Smooth muscle cell (in vitro differentiated cells): ENCODE measurements around the gene CTNNA3. TPM values are rescaled to one million over a fixed set of nuclear protein-coding genes. Genes with fewer than 3 reads are reported as not detected.
"Not testable (repeated sequence)": the region's sequence is repeated elsewhere in the genome, so short reads cannot be mapped to it uniquely, and the experiment has no call there.

Source experiments
- DNase-seq: peaks from one replicate; lab custom pipeline; 2025; ENCODE audit not compliant: unreplicated experiment; lab: John Stamatoyannopoulos, UW
- H2AFZ ChIP-seq: fragments of 200-600 bp; sonication (generic); 2 replicates; pipeline ENCODE4 v1.6.0; 2016; ENCODE audit warnings: antibody characterized with exemption, low read depth, mild to moderate bottlenecking
- H3F3A ChIP-seq: fragments of 200-600 bp; sonication (generic); 2 replicates; pipeline ENCODE4 v1.6.0; 2017; ENCODE audit warnings: antibody characterized with exemption, low read depth
- H3K27ac ChIP-seq: fragments of 200-600 bp; sonication (generic); 2 replicates; pipeline ENCODE4 v1.5.1; 2016; ENCODE audit warnings: low read depth, mild to moderate bottlenecking
- H3K27me3 ChIP-seq: fragments of 200-600 bp; sonication (generic); 2 replicates; pipeline ENCODE4 v1.6.1; 2016; ENCODE audit warnings: low read depth, mild to moderate bottlenecking
- H3K36me3 ChIP-seq: fragments of 200-600 bp; sonication (generic); 2 replicates; pipeline ENCODE4 v1.5.1; 2016; ENCODE audit warnings: low read depth
- H3K4me1 ChIP-seq: fragments of 200-600 bp; sonication (generic); 2 replicates; pipeline ENCODE4 v1.5.1; 2016; ENCODE audit warnings: low read depth
- H3K4me2 ChIP-seq: fragments of 200-600 bp; sonication (generic); 2 replicates; pipeline ENCODE4 v1.6.0; 2016; ENCODE audit warnings: mild to moderate bottlenecking
- H3K4me3 ChIP-seq: fragments of 200-600 bp; sonication (generic); 2 replicates; pipeline ENCODE4 v1.5.1; 2016; ENCODE audit warnings: mild to moderate bottlenecking
- H3K79me2 ChIP-seq: fragments of 200-600 bp; sonication (generic); 2 replicates; pipeline ENCODE4 v1.6.0; 2016; ENCODE audit warnings: low read depth, mild to moderate bottlenecking
- H3K9ac ChIP-seq: fragments of 200-600 bp; sonication (generic); 2 replicates; pipeline ENCODE4 v1.6.0; 2016; ENCODE audit warnings: low read depth
- H3K9me3 ChIP-seq: fragments of 200-600 bp; sonication (generic); replicated peaks from 2 replicates; pipeline ENCODE4 v1.5.1; 2016; ENCODE audit warnings: low read depth
- H4K20me1 ChIP-seq: fragments of 200-600 bp; sonication (generic); 2 replicates; pipeline ENCODE4 v1.6.0; 2016; ENCODE audit warnings: low read depth
- CTCF ChIP-seq: fragments of 200-600 bp; sonication (generic); IDR thresholded peaks from 2 replicates; pipeline ENCODE4 v1.5.1; 2017; ENCODE audit warnings: borderline replicate concordance, mild to moderate bottlenecking, antibody characterized with exemption; ENCODE audit not compliant: insufficient read depth, poor library complexity, severe bottlenecking
- WGBS: methylation state at CpG from one replicate; pipeline ENCODE4 v1.1.7; 2016; ENCODE audit warnings: low lambda C conversion rate; 5-methylcytosine and 5-hydroxymethylcytosine counted together
- polyA plus RNA-seq: library from polyadenylated mRNA; unstranded; fragments of >200 nt; fragmentation: Nextera tagmentation; extraction: Ambion mirVana; gene quantifications from 2 replicates; pipeline ENCODE4 v1.2.1, GENCODE V29; 2016
- total RNA-seq: library from RNA; depleted of rRNA; stranded (reverse); fragments of >200 nt; gene quantifications from 2 replicates; pipeline ENCODE4 v1.2.3, GENCODE V29; 2014

CTNNA3 gene
- total and polyA plus RNA-seq, 2 experiments from 2014 or later = 1.3 TPM; not detected in 1

DNA sequence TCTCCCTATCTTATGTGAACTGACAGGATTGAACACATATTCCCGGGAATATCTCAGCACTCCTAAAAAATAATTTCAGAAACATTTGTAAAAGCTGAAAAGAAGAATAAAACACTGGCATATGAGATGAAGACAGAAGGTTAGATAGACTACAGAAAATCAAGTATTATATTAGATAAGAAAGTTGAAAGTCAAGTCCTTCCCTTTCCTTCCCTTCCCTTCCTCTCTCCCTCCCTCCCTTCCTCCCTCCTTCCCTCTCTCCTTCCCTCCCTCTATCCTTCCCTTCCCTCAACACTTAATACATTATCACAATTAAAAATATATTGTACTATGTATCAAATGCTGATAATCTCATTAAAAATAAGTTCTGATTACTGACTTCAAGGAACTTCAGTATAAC, 122.5 kb downstream of the CTNNA3 start:
- no peaks in the 10 kb centered on the region for H3K9me3 ChIP-seq
- no peaks in the 10 kb centered on the region for H3K27me3 ChIP-seq
- H3K4me1 ChIP-seq = no peaks in the 10 kb centered on the region
- no peak overlapping the region for H3K9ac ChIP-seq
- 91% methylated on average over 1 of the region's 1 CpG for WGBS
- no peak overlapping the region for H2AFZ ChIP-seq
- H3K4me2 ChIP-seq = no peak overlapping the region
- no peaks in the 10 kb centered on the region for H3K79me2 ChIP-seq
- no peak for DNase-seq
- no peaks in the 10 kb centered on the region for H4K20me1 ChIP-seq
- H3K36me3 ChIP-seq = no peaks in the 10 kb centered on the region
- TF ChIP-seq CTCF = no peak
- no peak overlapping the region for H3K27ac ChIP-seq
- H3F3A ChIP-seq = no peaks in the 10 kb centered on the region
- no peak overlapping the region for H3K4me3 ChIP-seq

DNA sequence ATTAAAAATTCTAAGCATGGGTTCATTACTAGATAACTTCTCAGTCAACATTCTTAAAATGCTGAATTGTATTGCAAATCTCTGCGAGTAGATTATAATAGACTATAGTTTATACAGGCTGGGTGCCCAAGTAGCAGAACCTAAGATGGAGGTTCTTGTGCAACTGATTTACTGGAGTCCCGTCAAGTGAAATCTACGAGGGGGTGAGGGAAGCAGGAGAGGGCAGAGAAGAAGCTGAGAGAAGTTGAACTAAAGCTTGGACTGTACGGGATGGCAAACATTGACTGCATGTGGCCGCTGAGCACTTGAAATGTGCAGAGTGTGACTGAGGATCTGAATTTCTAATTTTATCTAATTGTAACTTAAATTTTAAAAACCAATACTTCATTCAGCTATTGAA, 124.5 kb downstream of the CTNNA3 start:
- 94% methylated on average over 5 of the region's 5 CpGs for WGBS
- no peaks in the 10 kb centered on the region for H3K36me3 ChIP-seq
- no peaks in the 10 kb centered on the region for H4K20me1 ChIP-seq
- H3F3A ChIP-seq = no peaks in the 10 kb centered on the region
- H3K79me2 ChIP-seq = no peaks in the 10 kb centered on the region
- no peak for DNase-seq
- no peaks in the 10 kb centered on the region for H3K27me3 ChIP-seq
- H3K9me3 ChIP-seq = no peaks in the 10 kb centered on the region
- TF ChIP-seq CTCF = no peak
- no peak overlapping the region for H3K4me3 ChIP-seq
- no peaks in the 10 kb centered on the region for H3K4me1 ChIP-seq
- H2AFZ ChIP-seq = no peak overlapping the region
- no peak overlapping the region for H3K4me2 ChIP-seq
- H3K27ac ChIP-seq = no peak overlapping the region
- H3K9ac ChIP-seq = no peak overlapping the region

GRCh38 chr10:67558311-67558710, 137.7 kb downstream of the CTNNA3 start:
- not testable (repeated sequence) for H3K4me1 ChIP-seq, H3K9me3 ChIP-seq, H3K79me2 ChIP-seq, H3F3A ChIP-seq, H3K4me2 ChIP-seq, DNase-seq, H3K27me3 ChIP-seq, H3K4me3 ChIP-seq, H3K9ac ChIP-seq, H3K36me3 ChIP-seq, H3K27ac ChIP-seq, H4K20me1 ChIP-seq, H2AFZ ChIP-seq
- 95% methylated on average over 14 of the region's 14 CpGs for WGBS

DNA sequence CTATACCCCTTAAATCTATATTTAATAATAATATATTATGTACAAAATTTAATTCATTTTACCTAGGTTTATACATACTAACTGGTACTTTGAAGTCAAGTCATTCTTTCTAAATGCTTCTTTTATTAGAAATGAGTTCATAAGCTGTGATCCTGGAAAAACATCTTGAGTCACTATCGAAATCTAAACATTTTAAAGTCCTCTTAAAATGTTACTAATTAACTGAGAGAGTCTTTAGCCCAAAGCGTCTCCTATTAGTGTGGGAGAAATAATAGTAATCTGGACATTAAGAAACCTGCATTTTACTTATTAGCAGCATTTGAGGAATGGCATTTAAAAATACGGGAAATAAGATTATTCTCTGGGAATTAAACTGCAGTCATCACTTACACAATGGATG, 142.7 kb downstream of the CTNNA3 start:
- H3K4me3 ChIP-seq = no peak overlapping the region
- no peaks in the 10 kb centered on the region for H3K9me3 ChIP-seq
- no peak for DNase-seq
- H3K9ac ChIP-seq = no peak overlapping the region
- no peaks in the 10 kb centered on the region for H4K20me1 ChIP-seq
- 79% methylated on average over 3 of the region's 3 CpGs for WGBS
- no peak for TF ChIP-seq CTCF
- no peaks in the 10 kb centered on the region for H3K4me1 ChIP-seq
- no peaks in the 10 kb centered on the region for H3K36me3 ChIP-seq
- H3K27me3 ChIP-seq = no peaks in the 10 kb centered on the region
- H3F3A ChIP-seq = no peaks in the 10 kb centered on the region
- no peak overlapping the region for H3K27ac ChIP-seq
- no peaks in the 10 kb centered on the region for H3K79me2 ChIP-seq
- no peak overlapping the region for H2AFZ ChIP-seq
- no peak overlapping the region for H3K4me2 ChIP-seq
